Activated naive CD8-positive, alpha-beta T cell treated with anti-CD3 and anti-CD28 coated beads, Interleukin-2, amount 50 U/mL, for 24 hours (primary cell): ENCODE data around the gene CD69.
"Not testable (repeated sequence)": the region's sequence is repeated elsewhere in the genome, so short reads cannot be mapped to it uniquely, and the experiment has no call there.

Experiments
- ATAC-seq: fragments of 150-1000 bp; cut with Tn5 transposase; one replicate; pipeline ENCODE4 v1.10.0; 2021
- DNase-seq: peaks from one replicate; pipeline ENCODE4 v3.0.0; 2021
- H3K27ac Mint-ChIP-seq: one replicate; pipeline ENCODE4 v1.8.0; 2021; ENCODE audit warnings: mild to moderate bottlenecking, mixed read lengths
- H3K27me3 Mint-ChIP-seq: one replicate; pipeline ENCODE4 v1.8.0; 2021; ENCODE audit warnings: mixed read lengths
- H3K36me3 Mint-ChIP-seq: one replicate; pipeline ENCODE4 v1.8.0; 2021; ENCODE audit warnings: low read depth, mixed read lengths
- H3K4me1 Mint-ChIP-seq: one replicate; pipeline ENCODE4 v1.8.0; 2021; ENCODE audit warnings: mixed read lengths
- H3K4me3 Mint-ChIP-seq: one replicate; pipeline ENCODE4 v1.8.0; 2021; ENCODE audit warnings: mild to moderate bottlenecking, moderate library complexity, mixed read lengths
- H3K9me3 Mint-ChIP-seq: one replicate; pipeline ENCODE4 v1.8.0; 2021; ENCODE audit warnings: mixed read lengths

Gene CD69

GRCh38 chr12:9727813-9728212 is 32.9 kb downstream of the CD69 start:
- no peaks in the 10 kb centered on the region for H3K36me3 Mint-ChIP-seq
- H3K4me1 Mint-ChIP-seq = peaks cover 38% of the 10 kb centered on the region
- no peaks in the 10 kb centered on the region for H3K27me3 Mint-ChIP-seq
- no peak overlapping the region for H3K27ac Mint-ChIP-seq
- no peaks in the 10 kb centered on the region for H3K9me3 Mint-ChIP-seq
- H3K4me3 Mint-ChIP-seq = no peak overlapping the region
- ATAC-seq = no peak
- DNase-seq = no peak

GRCh38 chr12:9725213-9725870 is 35.4 kb downstream of the CD69 start:
- Mint-ChIP-seq H3K4me3 (no peak overlapping the region), H3K4me1 (peaks cover 37% of the 10 kb centered on the region)

GRCh38 chr12:9724023-9724422 is 36.7 kb downstream of the CD69 start:
- Mint-ChIP-seq H3K4me3 (no peak overlapping the region), H3K36me3 (peaks cover 7% of the 10 kb centered on the region), H3K9me3 (no peaks in the 10 kb centered on the region), H3K27ac (no peak overlapping the region), H3K4me1 (peaks cover 37% of the 10 kb centered on the region), H3K27me3 (no peaks in the 10 kb centered on the region)
- ATAC-seq (no peak), DNase-seq (no peak)

More at GRCh38 chr12:9725213-9725870, 35.4 kb downstream of the CD69 start:
- H3K27ac Mint-ChIP-seq = no peak overlapping the region
- ATAC-seq (no peak), DNase-seq (no peak)
- H3K36me3 Mint-ChIP-seq = peaks cover 4% of the 10 kb centered on the region
- H3K9me3 Mint-ChIP-seq = no peaks in the 10 kb centered on the region
- no peaks in the 10 kb centered on the region for H3K27me3 Mint-ChIP-seq

- H3K36me3 Mint-ChIP-seq = peaks cover 8% of the 10 kb centered on the region
- H3K27me3 Mint-ChIP-seq = no peaks in the 10 kb centered on the region
- ATAC-seq (peak; percentile 77), DNase-seq (no peak)
- H3K9me3 Mint-ChIP-seq = no peaks in the 10 kb centered on the region
- peak overlapping the region; percentile 44 for H3K27ac Mint-ChIP-seq
- H3K4me1 Mint-ChIP-seq = peaks cover 48% of the 10 kb centered on the region
- no peak overlapping the region for H3K4me3 Mint-ChIP-seq
These were observed 39.2 kb downstream of the CD69 start for GRCh38 chr12:9721394-9722092.

GRCh38 chr12:9719790-9720189 is 40.9 kb downstream of the CD69 start:
- no peak for DNase-seq
- Mint-ChIP-seq H3K9me3 (no peaks in the 10 kb centered on the region), H3K27me3 (no peaks in the 10 kb centered on the region), H3K4me3 (no peak overlapping the region), H3K36me3 (peaks cover 8% of the 10 kb centered on the region), H3K27ac (peak overlapping the region; percentile 34), H3K4me1 (peaks cover 61% of the 10 kb centered on the region)
- peak; percentile 78 for ATAC-seq

GRCh38 chr12:9718968-9719367 is 41.7 kb downstream of the CD69 start:
- ATAC-seq (no peak), DNase-seq (no peak)
- H3K9me3 Mint-ChIP-seq = no peaks in the 10 kb centered on the region
- peaks cover 8% of the 10 kb centered on the region for H3K36me3 Mint-ChIP-seq
- H3K4me1 Mint-ChIP-seq = peaks cover 65% of the 10 kb centered on the region
- no peak overlapping the region for H3K27ac Mint-ChIP-seq
- no peak overlapping the region for H3K4me3 Mint-ChIP-seq
- no peaks in the 10 kb centered on the region for H3K27me3 Mint-ChIP-seq

GRCh38 chr12:9717070-9717925 is 43.4 kb downstream of the CD69 start:
- no peak overlapping the region for H3K27ac Mint-ChIP-seq
- ATAC-seq (no peak), DNase-seq (no peak)
- H3K9me3 Mint-ChIP-seq = no peaks in the 10 kb centered on the region
- peaks cover 68% of the 10 kb centered on the region for H3K4me1 Mint-ChIP-seq
- H3K27me3 Mint-ChIP-seq = no peaks in the 10 kb centered on the region
- peaks cover 7% of the 10 kb centered on the region for H3K36me3 Mint-ChIP-seq
- no peak overlapping the region for H3K4me3 Mint-ChIP-seq

GRCh38 chr12:9713032-9713558 is 47.6 kb downstream of the CD69 start:
- peak; percentile 60 for ATAC-seq

GRCh38 chr12:9711664-9712063 is 49.0 kb downstream of the CD69 start:
- ATAC-seq = no peak
- H3K27ac Mint-ChIP-seq = no peak overlapping the region
- no peak for DNase-seq
- no peaks in the 10 kb centered on the region for H3K9me3 Mint-ChIP-seq
- H3K27me3 Mint-ChIP-seq = no peaks in the 10 kb centered on the region
- no peaks in the 10 kb centered on the region for H3K36me3 Mint-ChIP-seq
- peaks cover 61% of the 10 kb centered on the region for H3K4me1 Mint-ChIP-seq
- no peak overlapping the region for H3K4me3 Mint-ChIP-seq

More at GRCh38 chr12:9713032-9713558, 47.6 kb downstream of the CD69 start:
- H3K9me3 Mint-ChIP-seq, H3K36me3 Mint-ChIP-seq, H3K27me3 Mint-ChIP-seq, DNase-seq, H3K4me3 Mint-ChIP-seq: not testable (repeated sequence)
- H3K4me1 Mint-ChIP-seq = peaks cover 52% of the 10 kb centered on the region
- H3K27ac Mint-ChIP-seq = peak overlapping the region; percentile 28

GRCh38 chr12:9710584-9711375 is 49.9 kb downstream of the CD69 start:
- Mint-ChIP-seq H3K27ac (no peak overlapping the region), H3K27me3 (no peaks in the 10 kb centered on the region), H3K4me3 (no peak overlapping the region), H3K4me1 (peaks cover 61% of the 10 kb centered on the region), H3K9me3 (peaks cover 5% of the 10 kb centered on the region), H3K36me3 (peaks cover 8% of the 10 kb centered on the region)
- ATAC-seq = no peak
- DNase-seq = no peak

GRCh38 chr12:9708853-9709252 is 51.8 kb downstream of the CD69 start:
- ATAC-seq (no peak), DNase-seq (no peak)
- no peak overlapping the region for H3K4me3 Mint-ChIP-seq
- H3K9me3 Mint-ChIP-seq = peaks cover 20% of the 10 kb centered on the region
- H3K27ac Mint-ChIP-seq = peak overlapping the region; percentile 88
- H3K36me3 Mint-ChIP-seq = peaks cover 16% of the 10 kb centered on the region
- no peaks in the 10 kb centered on the region for H3K27me3 Mint-ChIP-seq
- peaks cover 55% of the 10 kb centered on the region for H3K4me1 Mint-ChIP-seq

GRCh38 chr12:9707864-9708808 is 52.6 kb downstream of the CD69 start:
- Mint-ChIP-seq H3K4me3 (peak overlapping the region; percentile 71), H3K27ac (peak overlapping the region; percentile 88), H3K27me3 (no peaks in the 10 kb centered on the region), H3K4me1 (peaks cover 52% of the 10 kb centered on the region), H3K36me3 (peaks cover 16% of the 10 kb centered on the region), H3K9me3 (peaks cover 20% of the 10 kb centered on the region)
- DNase-seq (peak; percentile 61), ATAC-seq (peak; percentile 79)

GRCh38 chr12:9707356-9707755 is 53.3 kb downstream of the CD69 start:
- H3K27me3 Mint-ChIP-seq = no peaks in the 10 kb centered on the region
- DNase-seq (no peak), ATAC-seq (peak; percentile 76)
- peak overlapping the region; percentile 71 for H3K4me3 Mint-ChIP-seq
- peaks cover 53% of the 10 kb centered on the region for H3K4me1 Mint-ChIP-seq
- peak overlapping the region; percentile 88 for H3K27ac Mint-ChIP-seq
- peaks cover 20% of the 10 kb centered on the region for H3K9me3 Mint-ChIP-seq
- peaks cover 16% of the 10 kb centered on the region for H3K36me3 Mint-ChIP-seq
